Neuronal stem cell (in vitro differentiated cells): Measurements from ENCODE around the gene PTCD2.

ENCODE experiments used
- DNase-seq: peaks from one replicate; pipeline ENCODE4 v3.0.0-alpha.2; 2013; ENCODE audit warnings: low spot score
- H2AFZ ChIP-seq: one replicate; pipeline ENCODE4 v1.6.1; 2013; ENCODE audit warnings: mild to moderate bottlenecking, low read length, inconsistent platforms
- H2AK5ac ChIP-seq: 2 replicates; pipeline ENCODE4 v1.6.1; 2013; ENCODE audit warnings: low read depth, mild to moderate bottlenecking, inconsistent platforms, low read length, moderate library complexity, mixed read lengths
- H2BK120ac ChIP-seq: 2 replicates; pipeline ENCODE4 v1.6.1; 2013; ENCODE audit warnings: low read depth, mild to moderate bottlenecking, inconsistent platforms, low read length, moderate library complexity, mixed read lengths
- H2BK12ac ChIP-seq: one replicate; pipeline ENCODE4 v1.6.1; 2013; ENCODE audit warnings: low read length, inconsistent platforms
- H2BK15ac ChIP-seq: 2 replicates; pipeline ENCODE4 v1.6.1; 2013; ENCODE audit warnings: mild to moderate bottlenecking, low read length, inconsistent platforms, mixed read lengths
- H2BK5ac ChIP-seq: one replicate; pipeline ENCODE4 v1.6.1; 2013; ENCODE audit warnings: inconsistent platforms, mild to moderate bottlenecking, low read length, moderate library complexity
- H3K14ac ChIP-seq: one replicate; pipeline ENCODE4 v1.6.1; 2013; ENCODE audit warnings: low read length, inconsistent platforms
- H3K18ac ChIP-seq: 2 replicates; pipeline ENCODE4 v1.6.1; 2013; ENCODE audit warnings: low read length, inconsistent platforms
- H3K23ac ChIP-seq: 2 replicates; pipeline ENCODE4 v1.6.1; 2013; ENCODE audit warnings: low read depth, mild to moderate bottlenecking, mixed read lengths, low read length, inconsistent platforms; ENCODE audit not compliant: poor library complexity
- H3K27ac ChIP-seq: replicated peaks from 3 replicates; pipeline ENCODE4 v1.5.1; 2013; ENCODE audit warnings: low read length, inconsistent platforms
- H3K27me3 ChIP-seq, 3 experiments: 2 replicates each; pipeline ENCODE4 v1.6.1; 2013; ENCODE audit warnings: low read length in 3 of 3, mild to moderate bottlenecking in 2 of 3, inconsistent platforms in 1 of 3, low read depth in 1 of 3, mixed read lengths in 1 of 3, moderate library complexity in 1 of 3; ENCODE audit not compliant: control insufficient read depth in 3 of 3, insufficient read depth in 3 of 3
- H3K36me3 ChIP-seq, 2 donors: replicated peaks in 1 of 2; 2 replicates each; pipeline ENCODE4 v1.6.1; 2013; ENCODE audit warnings: low read length in 2 of 2; ENCODE audit not compliant: control insufficient read depth in 2 of 2, insufficient read depth in 2 of 2
- H3K4ac ChIP-seq: 2 replicates; pipeline ENCODE4 v1.6.1; 2013; ENCODE audit warnings: inconsistent platforms, mild to moderate bottlenecking, low read length, moderate library complexity
- H3K4me1 ChIP-seq, 2 donors: 1 replicate in 1 of 2; 2 replicates in 1 of 2; pipeline ENCODE4 v1.6.1; 2013; ENCODE audit warnings: low read length in 2 of 2, low read depth in 1 of 2; ENCODE audit not compliant: control insufficient read depth in 2 of 2, insufficient read depth in 1 of 2
- H3K4me2 ChIP-seq: one replicate; pipeline ENCODE4 v1.6.1; 2013; ENCODE audit warnings: mild to moderate bottlenecking, low read length, inconsistent platforms; ENCODE audit not compliant: insufficient read depth, poor library complexity, severe bottlenecking
- H3K4me3 ChIP-seq, 2 donors: 2 replicates each; pipeline ENCODE4 v1.5.1; 2013; ENCODE audit warnings: low read length in 2 of 2, mild to moderate bottlenecking in 2 of 2, inconsistent platforms in 1 of 2, moderate library complexity in 1 of 2
- H3K79me1 ChIP-seq: one replicate; pipeline ENCODE4 v1.6.1; 2013; ENCODE audit warnings: low read depth, mild to moderate bottlenecking, inconsistent platforms, low read length, moderate library complexity
- H3K9ac ChIP-seq: one replicate; pipeline ENCODE4 v1.6.1; 2013; ENCODE audit warnings: mild to moderate bottlenecking, low read depth, low read length, inconsistent platforms; ENCODE audit not compliant: poor library complexity
- H3K9me3 ChIP-seq, 2 donors: replicated peaks in 1 of 2; 2 replicates each; pipeline versions ENCODE3 to v1.6.1; 2013; ENCODE audit warnings: low read length in 2 of 2, mild to moderate bottlenecking in 2 of 2, inconsistent platforms in 1 of 2, low read depth in 1 of 2, mixed read lengths in 1 of 2, moderate library complexity in 1 of 2; ENCODE audit not compliant: control insufficient read depth in 2 of 2, insufficient read depth in 1 of 2
- H4K8ac ChIP-seq: one replicate; pipeline ENCODE4 v1.6.1; 2013; ENCODE audit warnings: low read depth, mild to moderate bottlenecking, inconsistent platforms, low read length, moderate library complexity
- H4K91ac ChIP-seq: one replicate; pipeline ENCODE4 v1.6.1; 2013; ENCODE audit warnings: low read length, low read depth, mild to moderate bottlenecking, inconsistent platforms; ENCODE audit not compliant: poor library complexity
- WGBS, 2 donors: extraction: QIAGEN DNeasy Blood & Tissue Kit; methylation state at CpG; one replicate each; pipeline ENCODE4 v1.1.7; 2013; ENCODE audit warnings: missing lambda C conversion rate in 2 of 2, mixed read lengths in 1 of 2; ENCODE audit not compliant: insufficient read length in 2 of 2, insufficient replicate concordance in 1 of 2; ENCODE audit errors: extremely low coverage in 2 of 2; 5-methylcytosine and 5-hydroxymethylcytosine counted together

The PTCD2 gene

DNA sequence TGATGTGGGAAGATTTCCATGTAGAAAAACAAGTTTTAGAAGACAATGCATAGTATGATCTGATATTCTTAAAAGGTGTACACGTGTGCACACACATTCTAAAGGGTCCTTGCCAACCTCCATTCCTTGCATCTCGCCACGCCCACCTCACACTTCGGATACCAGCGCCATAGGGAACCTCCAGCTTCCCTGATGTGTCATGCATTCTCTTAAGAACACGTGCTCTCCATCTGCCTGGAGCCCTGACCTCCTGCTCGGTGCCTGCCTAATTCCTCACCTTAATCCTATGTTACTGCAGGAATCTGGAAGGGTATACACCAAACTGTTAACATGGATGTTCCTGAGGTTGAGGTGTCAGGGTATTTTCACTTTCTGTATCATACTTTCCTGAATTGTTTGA is 63.1 kb downstream of the PTCD2 start:
- H3K79me1 ChIP-seq: no peaks in the 10 kb centered on the region
- H2BK15ac ChIP-seq: no peak overlapping the region
- peaks cover 0 to 2% of the 10 kb centered on the region in 2 donors for H3K4me1 ChIP-seq
- no peak overlapping the region for H4K8ac ChIP-seq
- no peak overlapping the region for H3K23ac ChIP-seq
- no peaks in the 10 kb centered on the region for H3K9me3 ChIP-seq
- WGBS, 2 donors: no CpG with 5 or more reads among the region's 7 CpGs
- no peak overlapping the region for H3K14ac ChIP-seq
- no peaks in the 10 kb centered on the region for H3K36me3 ChIP-seq
- H2AFZ ChIP-seq: no peak overlapping the region
- no peaks in the 10 kb centered on the region for H3K27me3 ChIP-seq
- no peak overlapping the region for H3K18ac ChIP-seq
- no peak overlapping the region for H3K4me3 ChIP-seq
- no peak overlapping the region for H2BK5ac ChIP-seq
- H2BK120ac ChIP-seq: no peak overlapping the region
- H3K4me2 ChIP-seq: no peak overlapping the region
- no peak overlapping the region for H2AK5ac ChIP-seq
- no peak overlapping the region for H4K91ac ChIP-seq
- no peak overlapping the region for H2BK12ac ChIP-seq
- H3K27ac ChIP-seq: no peak overlapping the region
- H3K9ac ChIP-seq: no peak overlapping the region
- no peak for DNase-seq
- H3K4ac ChIP-seq: no peak overlapping the region

DNA sequence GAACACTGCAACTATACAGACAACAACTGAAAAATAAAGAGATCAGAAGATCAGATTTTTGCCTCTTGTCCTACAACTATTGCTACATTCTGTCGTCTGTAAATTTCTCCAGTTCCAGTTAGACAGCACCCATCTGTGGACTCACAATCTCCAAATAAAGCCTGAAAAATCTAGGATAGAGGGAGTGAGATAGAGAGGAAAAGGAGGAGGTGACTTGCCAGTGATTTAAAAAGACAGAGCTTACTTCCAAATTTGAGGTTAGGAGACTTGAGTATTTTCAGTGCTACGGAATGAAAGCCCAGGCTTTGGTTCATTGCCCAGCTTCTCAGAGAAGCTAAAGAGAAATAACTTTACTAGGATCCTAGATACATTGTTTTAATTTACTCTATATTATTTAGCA is 63.6 kb downstream of the PTCD2 start:
- H4K91ac ChIP-seq: no peak overlapping the region
- no peak overlapping the region for H3K14ac ChIP-seq
- no peak overlapping the region for H2AFZ ChIP-seq
- no peak overlapping the region for H3K9ac ChIP-seq
- no peak overlapping the region for H2BK15ac ChIP-seq
- no peak overlapping the region for H3K23ac ChIP-seq
- no peak overlapping the region for H2BK12ac ChIP-seq
- no peak overlapping the region for H3K18ac ChIP-seq
- no peak overlapping the region for H4K8ac ChIP-seq
- no peak overlapping the region for H3K4ac ChIP-seq
- WGBS, 2 donors: no CpG with 5 or more reads among the region's 2 CpGs
- H3K27me3 ChIP-seq: no peaks in the 10 kb centered on the region
- no peaks in the 10 kb centered on the region for H3K9me3 ChIP-seq
- H3K4me2 ChIP-seq: no peak overlapping the region
- H3K4me1 ChIP-seq: peaks cover 0 to 2% of the 10 kb centered on the region in 2 donors
- H3K36me3 ChIP-seq: no peaks in the 10 kb centered on the region
- H3K4me3 ChIP-seq: no peak overlapping the region
- H3K79me1 ChIP-seq: no peaks in the 10 kb centered on the region
- no peak overlapping the region for H3K27ac ChIP-seq
- H2BK5ac ChIP-seq: no peak overlapping the region
- H2AK5ac ChIP-seq: no peak overlapping the region
- no peak for DNase-seq
- H2BK120ac ChIP-seq: no peak overlapping the region

DNA sequence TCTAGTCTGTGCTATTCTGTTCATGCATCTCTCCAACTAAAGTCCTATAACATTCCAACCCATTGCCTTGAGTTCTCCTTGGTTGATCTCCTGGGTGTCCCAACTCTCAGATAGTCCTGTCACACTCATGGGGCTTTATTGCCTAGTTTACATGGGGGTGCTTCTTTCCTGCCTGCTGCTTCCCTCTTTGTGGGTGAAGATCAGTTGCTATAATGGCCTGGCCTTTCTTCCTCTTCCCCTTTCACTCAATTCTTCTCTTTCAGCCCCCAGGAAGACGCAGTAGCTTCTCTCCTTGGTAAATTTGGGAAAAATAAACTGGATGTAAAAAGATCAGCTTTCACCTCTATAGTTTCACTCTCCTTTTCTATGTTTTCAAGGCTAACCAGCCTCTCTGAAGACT is 66.5 kb downstream of the PTCD2 start:
- DNase-seq: no peak
- no peaks in the 10 kb centered on the region for H3K27me3 ChIP-seq
- H4K91ac ChIP-seq: no peak overlapping the region
- no peaks in the 10 kb centered on the region for H3K9me3 ChIP-seq
- no peaks in the 10 kb centered on the region for H3K36me3 ChIP-seq
- no peak overlapping the region for H3K4me3 ChIP-seq
- no peak overlapping the region for H2AK5ac ChIP-seq
- H3K79me1 ChIP-seq: no peaks in the 10 kb centered on the region
- no peak overlapping the region for H3K18ac ChIP-seq
- no peak overlapping the region for H3K9ac ChIP-seq
- H2AFZ ChIP-seq: peak overlapping the region; percentile 42
- H3K14ac ChIP-seq: no peak overlapping the region
- no peak overlapping the region for H2BK15ac ChIP-seq
- H3K23ac ChIP-seq: no peak overlapping the region
- H2BK12ac ChIP-seq: no peak overlapping the region
- H3K27ac ChIP-seq: no peak overlapping the region
- no peak overlapping the region for H3K4me2 ChIP-seq
- WGBS, 2 donors: no CpG with 5 or more reads among the region's 1 CpG
- H3K4me1 ChIP-seq: peaks cover 0 to 2% of the 10 kb centered on the region in 2 donors
- no peak overlapping the region for H2BK120ac ChIP-seq
- no peak overlapping the region for H2BK5ac ChIP-seq
- no peak overlapping the region for H3K4ac ChIP-seq
- H4K8ac ChIP-seq: no peak overlapping the region

DNA sequence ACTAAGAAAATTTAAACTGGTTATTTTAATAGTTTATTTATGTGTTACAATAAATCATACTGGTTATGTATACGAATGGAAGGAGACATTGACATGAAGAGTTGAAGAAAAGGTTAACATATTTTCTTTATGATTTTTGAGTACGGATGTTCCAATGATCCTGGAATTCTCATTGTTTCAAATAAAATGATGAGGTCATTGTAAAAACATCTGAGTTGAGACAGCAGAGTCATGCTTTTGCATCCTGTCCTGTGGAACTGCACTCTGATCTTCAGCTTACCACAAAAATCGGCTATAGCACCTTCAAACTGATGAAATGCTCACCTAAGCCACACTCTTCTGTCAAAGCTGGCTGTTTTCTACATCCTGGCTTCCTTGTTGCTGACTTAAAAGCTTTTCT is 67.8 kb downstream of the PTCD2 start:
- WGBS, 2 donors: no CpG with 5 or more reads among the region's 3 CpGs

More for the DNA sequence above, 67.8 kb downstream of the PTCD2 start:
- Histone ChIP-seq H3K27me3 (no peaks in the 10 kb centered on the region), H3K36me3 (no peaks in the 10 kb centered on the region), H2AK5ac (no peak overlapping the region), H3K9ac (no peak overlapping the region), H3K4ac (no peak overlapping the region), H3K27ac (no peak overlapping the region), H3K4me3 (no peak overlapping the region), H3K4me2 (no peak overlapping the region), H3K79me1 (no peaks in the 10 kb centered on the region), H4K91ac (no peak overlapping the region), H4K8ac (no peak overlapping the region), H2BK12ac (no peak overlapping the region), H3K23ac (no peak overlapping the region), H2BK120ac (no peak overlapping the region), H2AFZ (no peak overlapping the region), H3K4me1 (peaks cover 0 to 2% of the 10 kb centered on the region in 2 donors), H3K18ac (no peak overlapping the region), H2BK15ac (no peak overlapping the region), H2BK5ac (no peak overlapping the region), H3K9me3 (no peaks in the 10 kb centered on the region), H3K14ac (no peak overlapping the region)
- no peak for DNase-seq
